GM18507 (cell line): Measurements from ENCODE around the gene CDIP1.

Source experiments
- DNase-seq: peaks from one replicate; pipeline ENCODE4 v3.0.0; 2011; ENCODE audit warnings: low read depth; ENCODE audit not compliant: insufficient read length; ENCODE audit errors: extremely low spot score
- FAIRE-seq: peaks from 2 replicates; lab custom pipeline; 2011; peaks lifted over from hg19 to GRCh38; lab: Jason Lieb, UNC

The CDIP1 gene

DNA sequence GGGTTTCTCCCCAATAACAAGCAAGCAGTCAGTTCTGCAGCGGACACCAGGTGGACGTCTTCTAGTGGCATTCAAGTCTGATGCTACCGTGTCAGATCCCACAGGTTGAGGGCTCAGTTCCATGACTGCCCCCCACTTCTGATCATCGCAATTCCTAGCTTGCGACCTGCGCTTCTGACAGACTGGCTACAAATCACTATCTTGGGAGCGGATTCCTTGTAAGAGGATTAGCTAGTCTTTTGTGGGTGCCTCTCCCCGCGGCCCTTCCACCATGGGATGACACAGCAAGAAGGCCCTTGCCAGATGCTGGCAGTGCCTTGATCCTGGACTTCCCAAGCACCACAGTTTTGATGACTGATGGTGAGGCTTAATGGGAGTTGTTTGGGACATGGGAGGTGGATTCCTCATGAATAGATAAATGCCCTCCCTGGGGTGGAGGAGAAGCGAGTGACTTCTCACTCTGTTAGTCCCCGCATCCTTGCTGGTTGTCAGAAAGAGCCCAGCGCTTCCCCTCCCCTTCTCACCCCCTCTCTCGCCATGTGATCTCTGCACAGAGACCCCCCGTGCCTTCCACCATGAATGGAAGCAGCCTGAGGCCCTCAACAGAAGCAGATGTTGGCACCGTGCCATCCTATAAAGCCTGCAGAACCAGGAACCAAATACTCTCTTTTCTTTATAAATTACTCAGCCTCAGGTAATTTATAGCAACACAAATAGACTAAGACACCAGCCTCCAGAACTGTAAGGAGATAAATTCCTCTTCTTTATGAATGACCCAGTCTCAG lies 19.1 kb downstream of the CDIP1 start:
- DNase-seq (no peak), FAIRE-seq (no peak)

DNA sequence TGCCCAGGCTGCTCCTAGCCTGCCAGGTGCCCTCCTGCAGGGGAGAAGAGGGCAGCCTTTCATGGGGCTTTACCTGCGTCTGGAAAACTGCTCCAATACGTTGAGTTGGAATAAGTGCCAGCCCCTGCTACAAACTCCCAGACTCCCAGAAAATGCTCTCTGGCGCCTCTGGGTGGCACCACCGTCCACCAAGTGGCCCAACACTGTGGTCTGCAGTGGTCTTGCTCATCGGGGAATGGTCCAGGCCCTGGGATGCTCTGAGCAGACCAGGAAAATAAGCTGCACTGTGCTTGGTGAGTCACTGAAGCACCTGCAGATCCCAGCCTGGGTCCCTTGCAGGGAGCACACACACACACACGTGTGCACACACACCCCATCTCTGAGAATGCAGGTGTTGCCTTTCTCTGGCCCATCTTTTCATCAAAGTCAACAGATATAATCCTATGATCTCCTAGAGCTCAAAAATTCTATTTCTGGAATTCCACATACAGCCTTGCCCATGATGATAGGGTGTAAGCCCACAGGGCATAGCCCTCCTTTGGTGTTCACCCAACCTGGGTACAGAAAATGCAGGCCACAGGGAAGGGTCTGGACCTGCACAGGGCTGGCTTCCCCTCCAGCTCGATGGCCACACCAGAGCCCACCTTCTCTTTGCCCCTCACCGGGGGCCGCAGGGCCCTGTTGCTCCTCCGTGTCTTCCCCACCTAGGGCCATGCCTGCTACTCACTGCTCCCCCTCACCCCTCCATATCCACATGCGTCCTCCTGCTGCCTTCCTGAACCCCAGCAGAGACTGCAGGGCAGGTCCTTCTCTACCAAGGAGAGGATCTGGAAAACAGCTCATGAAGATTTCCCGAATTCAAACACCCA lies 20.5 kb downstream of the CDIP1 start:
- FAIRE-seq (peak; percentile 18), DNase-seq (no peak)

DNA sequence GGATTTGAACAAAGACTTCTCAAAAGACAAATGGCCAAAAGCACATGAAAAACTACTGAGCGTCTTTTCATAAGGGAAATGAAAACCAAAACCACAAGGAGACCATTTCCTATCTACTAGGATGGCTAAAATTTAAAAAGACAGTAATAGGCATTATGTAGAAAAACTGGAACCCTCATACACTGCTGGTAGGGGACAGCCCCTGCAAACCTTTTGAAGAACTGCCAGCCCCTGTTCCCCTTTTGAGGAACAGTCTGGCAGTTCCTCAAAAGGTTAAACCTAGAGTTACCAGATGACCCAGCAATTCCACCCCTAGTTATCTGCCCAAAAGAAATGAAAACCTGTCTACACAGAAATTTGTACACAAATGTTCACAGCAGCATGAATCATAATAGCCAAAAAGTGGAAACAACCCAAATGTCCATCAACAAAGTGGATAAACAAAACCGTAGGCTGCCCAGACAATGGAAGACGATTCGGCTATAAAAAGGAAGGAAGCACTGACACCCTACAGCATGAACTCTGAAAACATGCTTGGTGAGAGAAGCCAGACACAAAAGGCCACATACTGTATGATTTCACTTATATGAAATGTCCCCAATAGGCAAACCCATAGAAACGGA lies 22.9 kb downstream of the CDIP1 start:
- DNase-seq (no peak), FAIRE-seq (peak; percentile 96)

DNA sequence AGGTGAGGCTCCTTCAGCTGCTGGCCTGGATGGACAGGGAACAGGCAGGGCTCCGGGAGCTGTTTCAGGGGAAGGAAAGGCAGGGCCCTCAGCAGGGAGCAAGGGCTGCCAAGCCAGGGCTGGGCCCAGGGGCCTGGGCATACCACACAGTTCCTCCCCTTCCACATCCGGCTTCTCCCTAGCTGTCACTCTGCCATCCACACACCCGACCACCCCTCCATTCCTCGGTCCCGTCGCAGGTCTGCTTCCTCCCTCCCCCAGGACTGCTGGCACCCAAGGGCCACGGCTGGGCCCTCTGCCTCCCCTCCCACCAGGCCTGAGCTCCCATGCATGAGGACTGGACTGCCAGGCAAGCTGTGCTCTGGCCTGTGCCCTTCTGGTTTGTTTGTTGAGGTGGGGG lies 24.0 kb downstream of the CDIP1 start:
- FAIRE-seq: no peak

DNA sequence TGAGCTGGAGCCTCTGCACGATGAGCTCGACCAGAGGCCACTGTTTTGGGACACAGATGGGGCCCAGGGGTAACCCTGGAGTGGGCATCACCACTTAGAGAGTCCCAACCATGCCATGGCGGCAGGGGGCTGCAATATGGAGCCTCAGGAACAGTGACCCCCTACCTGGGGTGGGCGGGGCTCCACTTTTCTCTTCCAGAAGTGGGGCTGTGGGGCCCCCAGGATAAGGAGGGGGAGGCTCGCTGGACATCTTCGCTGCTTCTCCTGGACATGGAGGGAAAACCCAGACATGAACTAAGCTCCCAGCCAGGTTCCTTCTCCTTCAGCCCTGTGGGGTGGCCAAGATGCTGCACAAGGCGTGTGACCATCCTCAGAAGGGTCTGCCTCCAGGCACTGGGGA lies 24.7 kb downstream of the CDIP1 start:
- DNase-seq: no peak

More for the DNA sequence above, 24.0 kb downstream of the CDIP1 start:
- no peak for DNase-seq

DNA sequence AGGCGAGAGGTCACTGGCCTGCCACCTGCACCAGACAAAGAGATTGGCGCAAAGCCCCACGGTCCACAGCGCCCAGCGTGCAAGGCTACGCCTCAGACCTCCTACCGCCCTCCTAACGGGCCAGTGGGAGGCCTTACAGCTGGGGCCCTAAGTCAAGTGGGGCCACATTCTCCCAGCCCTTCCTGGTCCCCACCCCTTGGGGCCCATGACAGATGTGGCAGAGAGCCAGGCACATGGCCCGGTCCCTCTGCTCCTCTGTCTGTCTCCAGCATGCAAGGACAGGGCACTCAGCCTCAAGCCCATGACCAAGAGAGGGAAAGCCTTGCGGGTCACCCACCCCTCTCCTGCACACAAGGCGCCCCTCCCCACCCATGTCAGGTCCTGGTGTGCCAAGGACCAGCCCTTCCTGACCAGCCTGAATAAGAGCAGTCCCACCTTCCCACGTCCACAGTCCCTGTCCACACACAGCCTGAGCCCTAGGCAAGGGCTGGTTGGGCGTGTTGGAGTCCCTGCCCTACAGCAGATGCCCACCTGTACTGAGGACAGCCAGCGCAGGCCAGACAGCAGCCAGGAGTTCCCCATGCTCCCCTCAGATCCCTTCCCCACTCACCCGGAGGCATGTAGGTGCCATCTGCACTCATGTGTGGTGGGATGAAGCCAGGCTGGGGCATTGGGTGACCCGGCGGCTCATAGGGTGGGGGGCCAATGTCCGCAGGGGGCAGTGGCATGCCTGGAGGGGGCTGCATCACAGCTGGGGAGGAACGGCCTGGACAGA lies 25.3 kb downstream of the CDIP1 start:
- no peak for DNase-seq
- no peak for FAIRE-seq

More for the DNA sequence above, 24.7 kb downstream of the CDIP1 start:
- no peak for FAIRE-seq

DNA sequence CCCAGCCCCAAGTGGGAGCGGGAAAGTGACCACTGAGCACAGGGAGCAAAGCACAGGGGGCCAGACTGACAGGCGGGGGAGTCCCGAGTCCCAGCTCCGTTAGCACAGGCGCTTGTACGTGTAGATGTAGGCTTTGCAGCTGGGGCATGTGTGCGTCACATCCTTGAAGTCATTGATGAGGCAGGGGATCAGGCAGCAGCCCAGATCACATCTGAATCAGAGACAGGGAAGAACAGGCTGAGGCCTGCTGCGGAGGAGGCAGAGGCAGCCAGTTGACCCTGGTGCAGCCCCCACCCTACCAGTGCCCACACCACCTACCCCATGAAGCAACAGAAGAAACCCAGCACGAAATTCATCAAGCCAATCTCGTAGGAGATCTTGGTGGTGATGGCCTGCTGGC lies 26.1 kb downstream of the CDIP1 start:
- no peak for DNase-seq
- no peak for FAIRE-seq

DNA sequence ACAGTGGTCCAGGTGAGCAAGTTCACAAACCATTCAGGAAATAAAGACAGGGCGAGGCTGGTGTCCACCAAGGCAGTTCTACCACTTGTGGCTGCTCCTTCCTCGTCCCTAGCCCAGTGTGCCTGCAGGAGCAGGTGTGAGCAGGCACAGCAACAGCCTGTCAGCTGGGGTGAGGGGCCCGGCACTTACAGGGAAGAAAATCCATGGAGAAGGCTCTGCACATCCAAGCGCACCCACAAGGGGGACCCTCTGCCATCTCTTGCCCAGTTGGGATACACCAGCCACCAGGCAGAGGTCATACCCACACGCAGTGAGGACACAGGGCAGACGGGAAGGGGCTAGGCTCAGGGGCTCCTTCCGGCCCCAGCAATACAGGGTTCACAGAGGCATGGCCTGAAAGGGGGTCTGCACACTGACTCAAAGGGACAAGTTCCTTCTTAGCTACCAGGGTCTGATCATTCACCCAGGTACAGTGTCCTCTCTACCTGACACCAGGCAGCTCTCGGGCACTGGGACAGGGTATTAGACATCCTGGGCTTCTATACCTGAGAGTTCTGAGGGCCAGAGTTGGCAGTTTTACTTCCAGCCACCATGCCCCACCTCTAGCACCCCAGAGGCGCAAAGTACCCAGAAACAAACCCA lies 27.0 kb downstream of the CDIP1 start:
- no peak for FAIRE-seq
- no peak for DNase-seq

DNA sequence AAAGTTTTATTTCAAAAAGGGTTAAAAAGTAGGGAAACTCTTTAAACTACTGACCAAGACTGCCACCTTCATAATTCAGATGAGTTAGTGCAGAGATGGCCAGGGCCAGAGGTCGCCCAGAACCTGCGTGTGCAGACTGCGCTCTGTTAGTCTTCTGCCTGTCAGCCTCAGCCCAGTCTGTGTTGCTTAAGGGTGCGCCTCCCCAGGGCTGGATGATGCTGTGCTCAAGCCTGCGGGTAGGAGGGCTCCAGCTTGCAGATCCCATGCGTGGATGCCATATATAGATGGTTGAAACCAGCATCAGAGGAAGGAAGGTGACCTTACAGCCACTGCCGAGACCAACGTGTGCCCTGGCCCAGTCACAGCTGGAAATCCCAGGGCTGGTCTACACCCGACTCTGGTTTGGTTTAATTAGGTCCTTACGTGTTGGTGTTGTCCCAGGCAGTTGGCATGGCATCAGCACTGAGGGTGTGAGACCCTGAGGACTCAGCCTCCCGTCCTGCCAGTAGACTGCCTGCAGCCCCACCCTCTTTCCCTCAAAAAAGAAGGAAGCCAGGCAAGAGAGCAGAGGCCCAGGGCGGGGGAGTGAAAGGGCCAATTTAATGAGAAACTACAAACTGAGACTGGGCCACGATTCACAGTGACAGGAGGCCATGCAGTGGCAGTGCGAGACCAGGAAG lies 27.7 kb downstream of the CDIP1 start:
- FAIRE-seq (no peak), DNase-seq (no peak)

DNA sequence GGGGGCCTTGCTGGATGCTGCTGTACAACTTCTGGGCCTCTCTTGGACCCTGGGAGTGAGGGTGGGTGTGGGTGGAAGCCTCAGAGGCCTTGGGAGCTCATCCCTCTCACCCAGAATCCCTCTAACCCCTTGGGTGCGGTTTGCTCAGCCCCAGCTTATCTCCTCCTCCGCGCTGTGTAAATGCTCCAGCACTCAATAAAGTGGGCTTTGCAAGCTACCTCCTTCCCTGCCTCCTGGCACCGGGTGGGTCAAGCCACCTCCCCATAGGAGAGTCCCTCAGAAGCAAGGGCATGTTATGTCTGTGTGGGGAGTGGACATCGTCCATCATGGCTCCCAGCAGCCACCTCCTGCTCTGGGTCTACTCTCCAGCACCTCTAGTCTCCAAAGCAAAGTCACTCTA lies 28.4 kb downstream of the CDIP1 start:
- DNase-seq (no peak), FAIRE-seq (no peak)

DNA sequence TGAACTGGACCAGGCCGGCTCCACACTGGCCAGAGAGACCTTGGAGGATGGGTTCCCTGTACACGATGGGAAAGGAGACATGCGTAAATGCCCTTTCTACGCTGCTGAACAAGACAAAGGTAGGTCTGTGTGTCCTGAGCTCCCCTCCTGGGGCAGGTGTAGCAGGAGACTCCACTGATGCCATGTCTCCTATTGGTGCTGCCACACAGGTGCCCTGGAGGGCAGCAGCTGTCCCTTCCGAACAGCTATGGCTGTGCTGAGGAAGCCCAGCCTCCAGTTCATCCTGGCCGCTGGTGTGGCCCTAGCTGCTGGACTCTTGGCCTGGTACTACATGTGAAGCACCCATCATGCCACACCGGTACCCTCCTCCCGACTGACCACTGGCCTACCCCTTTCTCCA lies 29.2 kb downstream of the CDIP1 start:
- no peak for DNase-seq
- no peak for FAIRE-seq

DNA sequence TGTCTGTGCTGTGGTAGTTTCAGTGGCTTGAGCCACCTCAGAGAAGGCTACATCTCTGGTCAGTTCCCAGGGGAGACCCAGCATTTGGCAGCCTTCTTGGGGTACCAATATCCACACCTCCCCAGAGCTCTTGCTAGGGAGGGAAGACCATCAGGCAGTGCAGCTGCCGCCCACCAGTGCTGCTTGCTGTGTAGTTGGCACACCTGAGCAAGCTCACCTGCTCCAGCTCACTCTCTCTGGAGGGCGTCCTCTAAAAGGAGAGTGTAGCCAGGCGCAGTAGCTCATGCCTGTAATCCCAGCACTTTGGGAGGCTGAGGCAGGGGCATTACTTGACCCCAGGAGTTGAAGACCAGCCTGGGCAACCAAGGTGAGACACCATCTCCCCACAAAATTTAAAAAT lies 29.8 kb downstream of the CDIP1 start:
- FAIRE-seq (no peak), DNase-seq (no peak)

DNA sequence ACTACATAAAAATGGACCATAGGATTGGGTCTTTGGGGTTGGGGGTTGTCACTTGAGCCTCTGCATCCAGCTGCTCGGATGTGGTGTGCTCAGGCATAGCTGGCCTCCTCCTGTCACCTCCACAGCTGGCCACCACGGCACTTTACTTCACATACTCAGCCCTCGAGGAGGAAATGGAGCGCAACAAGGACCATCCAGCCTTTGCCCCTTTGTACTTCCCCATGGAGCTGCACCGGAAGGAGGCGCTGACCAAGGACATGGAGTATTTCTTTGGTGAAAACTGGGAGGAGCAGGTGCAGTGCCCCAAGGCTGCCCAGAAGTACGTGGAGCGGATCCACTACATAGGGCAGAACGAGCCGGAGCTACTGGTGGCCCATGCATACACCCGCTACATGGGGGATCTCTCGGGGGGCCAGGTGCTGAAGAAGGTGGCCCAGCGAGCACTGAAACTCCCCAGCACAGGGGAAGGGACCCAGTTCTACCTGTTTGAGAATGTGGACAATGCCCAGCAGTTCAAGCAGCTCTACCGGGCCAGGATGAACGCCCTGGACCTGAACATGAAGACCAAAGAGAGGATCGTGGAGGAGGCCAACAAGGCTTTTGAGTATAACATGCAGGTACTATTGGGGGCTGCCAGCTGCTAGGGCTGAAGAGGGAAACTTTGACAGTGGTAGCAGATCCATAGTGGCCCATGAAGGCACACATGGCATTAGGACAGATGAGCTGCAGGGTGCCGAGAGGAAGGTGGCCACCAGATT lies 30.8 kb downstream of the CDIP1 start:
- DNase-seq (no peak), FAIRE-seq (no peak)

DNA sequence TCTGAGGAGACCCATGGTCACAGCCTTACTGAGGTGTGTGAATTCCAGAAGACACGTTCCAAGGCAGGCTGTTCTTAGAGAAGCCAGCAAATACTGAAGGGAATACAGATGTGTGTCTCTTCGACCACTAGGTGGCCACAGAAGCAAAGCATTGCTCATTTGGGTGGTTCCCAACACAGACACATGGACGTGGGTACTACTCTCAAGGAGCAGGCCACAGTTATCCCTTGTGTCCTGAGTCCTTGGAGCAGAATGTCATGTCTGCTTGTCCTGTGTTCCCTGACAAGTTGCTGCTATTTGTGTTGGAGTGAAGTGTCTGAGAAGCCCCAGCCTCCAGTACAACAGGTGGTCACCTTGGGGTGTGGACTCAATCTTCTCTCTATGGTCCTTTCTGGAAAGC lies 32.1 kb downstream of the CDIP1 start:
- DNase-seq (no peak), FAIRE-seq (peak; percentile 89)

DNA sequence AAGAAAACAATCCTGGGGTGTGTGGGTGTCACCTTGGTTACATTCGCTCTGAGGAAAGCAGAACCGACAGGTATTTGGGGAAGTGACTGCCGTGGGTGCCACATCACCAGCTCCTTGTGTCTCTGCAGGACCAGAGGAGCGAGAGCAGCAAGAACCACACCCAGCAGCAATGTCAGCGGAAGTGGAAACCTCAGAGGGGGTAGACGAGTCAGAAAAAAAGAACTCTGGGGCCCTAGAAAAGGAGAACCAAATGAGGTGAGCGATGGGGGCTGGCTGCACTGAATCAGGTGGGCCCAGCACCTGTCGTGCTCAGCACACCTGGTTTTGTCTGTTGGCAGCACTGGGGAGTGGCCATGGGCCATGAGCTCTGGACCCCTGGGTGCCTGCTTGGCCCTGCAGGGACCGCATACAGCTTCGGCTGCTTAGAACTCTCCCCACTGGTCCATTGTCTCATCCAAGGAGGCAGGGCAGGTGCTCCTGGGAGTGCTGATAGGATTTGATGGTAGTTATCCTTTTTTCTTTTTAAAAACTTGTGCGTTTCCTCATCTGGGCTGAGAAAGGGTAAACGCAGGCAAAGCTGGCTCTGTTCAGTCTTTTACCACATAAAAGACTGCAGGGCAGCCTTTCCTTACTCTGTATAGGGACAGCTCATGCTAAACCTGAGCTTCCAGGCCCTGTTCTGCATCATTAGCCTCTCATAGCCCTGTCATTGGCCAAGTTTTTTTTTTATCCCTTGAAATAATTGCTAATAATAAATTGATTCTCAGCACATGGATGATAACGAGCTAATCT lies 33.0 kb downstream of the CDIP1 start:
- peak; percentile 93 for FAIRE-seq
- DNase-seq: peak; percentile 53

DNA sequence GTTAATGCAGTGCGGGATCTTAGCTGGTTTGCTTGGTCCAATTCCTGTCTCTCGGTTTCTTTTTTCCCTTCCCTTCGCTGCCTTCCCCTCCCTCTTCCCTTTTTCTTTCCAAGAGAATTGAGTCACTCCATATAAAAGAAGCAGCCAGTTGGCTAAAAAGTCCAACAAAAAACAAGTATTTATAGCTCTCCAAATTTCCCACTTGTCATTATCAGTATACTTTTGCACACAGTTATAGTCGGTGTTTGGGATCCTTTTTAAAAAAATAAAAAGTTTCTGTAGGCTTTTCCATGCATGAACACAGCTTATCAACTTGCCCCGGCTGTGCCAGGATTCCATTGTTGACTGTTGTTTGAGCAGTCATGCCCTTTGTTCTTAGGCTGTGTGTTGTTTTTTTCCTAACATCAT lies 37.5 kb downstream of the CDIP1 start:
- DNase-seq: no peak
- no peak for FAIRE-seq

DNA sequence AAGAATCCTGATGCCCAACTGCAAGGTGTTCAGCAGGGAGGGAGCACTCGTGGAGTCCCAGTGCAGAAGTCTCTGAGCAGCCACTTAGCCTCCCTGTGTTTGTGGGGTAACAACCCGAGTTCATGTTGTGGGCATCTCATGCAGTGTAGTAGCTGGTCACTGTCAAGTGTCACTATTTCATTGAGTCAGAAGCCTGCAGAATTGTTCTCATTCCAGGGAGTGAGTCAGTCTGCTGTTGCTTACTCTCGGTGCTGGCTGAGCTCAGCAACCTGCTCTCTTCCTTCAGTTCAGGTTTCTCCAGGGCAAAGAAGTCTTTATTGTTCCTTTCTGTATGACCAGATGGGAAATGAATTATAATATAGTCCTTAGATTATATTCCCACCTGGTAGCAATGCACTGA lies 38.3 kb downstream of the CDIP1 start:
- FAIRE-seq: no peak
- no peak for DNase-seq
